Nephron (organoid): ENCODE data around the gene RASA3.
A peak's percentile ranks its signal among the peaks of the same experiment; 100 is the strongest.

Experiments used
- H3K27ac Mint-ChIP-seq, 3 experiments: 2 replicates each; pipeline ENCODE4 v1.8.0; 2020; ENCODE audit warnings: mixed read lengths in 3 of 3, mild to moderate bottlenecking in 2 of 3, moderate library complexity in 1 of 3
- H3K27me3 Mint-ChIP-seq: 2 replicates; pipeline ENCODE4 v1.8.0; 2021; ENCODE audit warnings: low read depth, mild to moderate bottlenecking, moderate library complexity, mixed read lengths
- H3K36me3 Mint-ChIP-seq: 2 replicates; pipeline ENCODE4 v1.8.0; 2020; ENCODE audit warnings: low read depth, mixed read lengths
- H3K4me1 Mint-ChIP-seq: 2 replicates; pipeline ENCODE4 v1.8.0; 2020; ENCODE audit warnings: mixed read lengths
- H3K4me3 Mint-ChIP-seq, 3 experiments: 2 replicates each; pipeline ENCODE4 v1.8.0; 2020; ENCODE audit warnings: mild to moderate bottlenecking in 3 of 3, mixed read lengths in 3 of 3, moderate library complexity in 2 of 3
- H3K9me3 Mint-ChIP-seq: 2 replicates; pipeline ENCODE4 v1.8.0; 2020; ENCODE audit warnings: mixed read lengths
- TF ChIP-seq, protein P1 (sequence below), 3 experiments: fragments of 200-600 bp; sonication (generic); IDR thresholded peaks; one replicate each; pipeline ENCODE4 v1.5.0; 2021; ENCODE audit warnings: antibody characterized with exemption in 3 of 3; ENCODE audit not compliant: unreplicated experiment in 3 of 3

The RASA3 gene

DNA sequence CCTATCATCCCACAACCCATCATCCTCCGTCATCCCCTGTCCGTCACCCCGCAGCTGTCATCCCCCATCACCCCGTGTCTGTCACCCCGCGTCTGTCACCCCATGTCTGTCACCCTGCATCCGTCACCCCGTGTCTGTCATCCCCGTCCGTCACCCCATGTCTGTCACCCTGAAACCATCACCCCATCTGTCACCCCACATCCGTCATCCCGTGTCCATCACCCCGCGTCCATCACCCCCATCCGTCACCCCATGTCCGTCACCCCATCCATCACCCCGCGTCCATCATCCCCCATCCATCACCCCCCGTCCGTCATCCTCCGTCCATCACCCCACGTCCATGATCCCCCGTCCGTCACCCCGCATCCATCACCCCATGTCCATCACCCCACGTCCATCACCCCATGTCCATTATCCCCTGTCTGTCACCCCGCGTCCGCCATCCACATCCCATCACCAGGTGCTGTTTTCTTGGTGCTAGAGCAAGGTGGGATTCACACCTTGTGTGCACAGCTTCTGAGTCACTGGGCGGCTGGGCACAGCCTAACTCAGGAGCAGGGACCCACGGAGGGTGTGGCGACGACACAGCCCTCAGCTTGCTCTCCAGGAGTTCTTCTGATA lies 24.2 kb downstream of the RASA3 start:
- Mint-ChIP-seq H3K27ac (peak overlapping the region in 1 of 3 experiments; percentile 52), H3K4me1 (peaks cover 46% of the 10 kb centered on the region), H3K4me3 (no peak overlapping the region), H3K9me3 (no peaks in the 10 kb centered on the region), H3K27me3 (peaks cover 3% of the 10 kb centered on the region), H3K36me3 (no peaks in the 10 kb centered on the region)
- TF ChIP-seq, protein P1, sequence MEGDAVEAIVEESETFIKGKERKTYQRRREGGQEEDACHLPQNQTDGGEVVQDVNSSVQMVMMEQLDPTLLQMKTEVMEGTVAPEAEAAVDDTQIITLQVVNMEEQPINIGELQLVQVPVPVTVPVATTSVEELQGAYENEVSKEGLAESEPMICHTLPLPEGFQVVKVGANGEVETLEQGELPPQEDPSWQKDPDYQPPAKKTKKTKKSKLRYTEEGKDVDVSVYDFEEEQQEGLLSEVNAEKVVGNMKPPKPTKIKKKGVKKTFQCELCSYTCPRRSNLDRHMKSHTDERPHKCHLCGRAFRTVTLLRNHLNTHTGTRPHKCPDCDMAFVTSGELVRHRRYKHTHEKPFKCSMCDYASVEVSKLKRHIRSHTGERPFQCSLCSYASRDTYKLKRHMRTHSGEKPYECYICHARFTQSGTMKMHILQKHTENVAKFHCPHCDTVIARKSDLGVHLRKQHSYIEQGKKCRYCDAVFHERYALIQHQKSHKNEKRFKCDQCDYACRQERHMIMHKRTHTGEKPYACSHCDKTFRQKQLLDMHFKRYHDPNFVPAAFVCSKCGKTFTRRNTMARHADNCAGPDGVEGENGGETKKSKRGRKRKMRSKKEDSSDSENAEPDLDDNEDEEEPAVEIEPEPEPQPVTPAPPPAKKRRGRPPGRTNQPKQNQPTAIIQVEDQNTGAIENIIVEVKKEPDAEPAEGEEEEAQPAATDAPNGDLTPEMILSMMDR (IDR thresholded peaks at IDR 0.05; ENCODE audit: unreplicated experiment in 3 of 3), result no peak

DNA sequence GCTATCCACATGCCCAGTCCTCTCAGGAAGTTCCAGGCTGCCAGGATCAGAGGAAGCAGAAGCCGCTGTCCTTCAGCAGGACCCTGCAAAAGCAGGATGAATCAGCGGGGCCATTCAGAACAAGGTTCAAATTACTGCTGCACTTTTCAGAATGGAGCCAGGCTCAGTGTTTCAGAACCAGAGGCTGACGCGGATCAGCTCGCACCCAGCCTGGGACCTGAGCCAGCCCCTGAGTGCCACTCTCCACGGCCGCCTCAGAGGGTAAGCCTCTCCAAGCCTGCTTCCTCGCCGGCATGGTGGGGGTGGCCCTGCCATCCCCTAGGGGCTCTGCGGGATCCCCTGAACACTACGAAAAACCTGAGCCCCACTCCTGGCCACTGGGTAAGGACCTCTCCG lies 24.7 kb downstream of the RASA3 start:
- Mint-ChIP-seq H3K27ac (peak overlapping the region in 1 of 3 experiments; percentile 39), H3K36me3 (no peaks in the 10 kb centered on the region), H3K27me3 (peaks cover 3% of the 10 kb centered on the region), H3K4me1 (peaks cover 41% of the 10 kb centered on the region), H3K9me3 (no peaks in the 10 kb centered on the region), H3K4me3 (no peak overlapping the region)
- TF ChIP-seq, protein P1 (IDR thresholded peaks at IDR 0.05; ENCODE audit: unreplicated experiment in 3 of 3), result no peak

DNA sequence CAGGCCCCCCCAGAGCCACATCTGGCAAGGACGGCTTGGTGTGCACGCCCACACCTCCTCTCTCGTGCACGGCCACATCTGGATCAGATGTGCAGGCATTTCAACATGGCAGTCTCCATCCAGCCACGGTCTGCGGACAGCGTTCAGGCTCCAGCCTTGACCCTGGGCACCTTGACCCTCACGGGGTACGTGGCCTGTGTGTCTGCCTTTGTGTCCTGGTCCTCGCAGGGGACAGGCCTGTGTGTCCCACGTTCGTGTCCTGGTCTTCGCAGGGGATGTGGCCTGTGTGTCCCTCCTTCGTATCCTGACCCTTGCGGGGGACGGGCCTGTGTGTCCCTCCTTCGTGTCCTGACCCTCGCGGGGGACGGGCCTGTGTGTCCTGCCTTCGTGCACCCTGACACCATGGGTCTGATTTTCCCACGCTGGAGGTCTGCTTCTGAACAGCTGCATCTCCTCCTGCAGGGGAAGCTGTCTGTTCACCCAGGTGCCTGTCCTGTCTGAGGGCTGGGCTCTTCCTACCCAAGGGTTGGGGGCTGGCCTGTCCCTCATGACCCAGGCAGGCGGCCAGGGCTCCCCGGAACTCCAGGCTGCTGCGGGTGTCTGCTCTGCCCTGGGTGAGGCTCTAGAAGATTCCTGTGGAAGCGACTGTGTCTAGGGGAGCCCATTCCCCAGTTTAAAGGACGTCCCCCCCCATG lies 25.3 kb downstream of the RASA3 start:
- H3K27me3 Mint-ChIP-seq, result peaks cover 3% of the 10 kb centered on the region
- TF ChIP-seq, protein P1 (IDR thresholded peaks at IDR 0.05; ENCODE audit: unreplicated experiment in 3 of 3), result no peak
- H3K4me3 Mint-ChIP-seq, result no peak overlapping the region
- no peaks in the 10 kb centered on the region for H3K36me3 Mint-ChIP-seq
- H3K27ac Mint-ChIP-seq, result no peak overlapping the region
- H3K9me3 Mint-ChIP-seq, result no peaks in the 10 kb centered on the region
- H3K4me1 Mint-ChIP-seq, result peaks cover 35% of the 10 kb centered on the region

DNA sequence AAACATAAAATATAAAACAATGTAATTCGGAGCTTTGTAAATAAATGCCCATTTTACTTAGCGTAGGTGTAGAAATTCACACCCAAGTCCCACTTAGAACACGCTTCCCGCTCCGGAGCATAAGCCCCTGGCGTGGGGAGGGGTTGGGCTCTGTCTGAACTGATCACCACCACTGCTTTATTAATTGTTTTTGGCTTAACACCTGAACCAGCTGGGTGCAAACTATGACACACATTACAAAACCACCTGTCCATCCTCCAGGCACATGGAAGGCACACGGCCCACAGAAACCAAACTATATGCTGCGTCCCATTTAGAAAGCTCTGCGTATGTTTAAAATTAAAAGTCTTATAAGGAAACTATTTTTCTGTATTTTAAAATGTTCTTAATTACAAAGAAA lies 25.9 kb downstream of the RASA3 start:
- TF ChIP-seq, protein P1 (IDR thresholded peaks at IDR 0.05; ENCODE audit: unreplicated experiment in 3 of 3), result no peak
- Mint-ChIP-seq H3K27ac (peak overlapping the region in 1 of 3 experiments; percentile 47), H3K36me3 (no peaks in the 10 kb centered on the region), H3K9me3 (no peaks in the 10 kb centered on the region), H3K4me1 (peaks cover 29% of the 10 kb centered on the region), H3K27me3 (no peaks in the 10 kb centered on the region), H3K4me3 (no peak overlapping the region)

DNA sequence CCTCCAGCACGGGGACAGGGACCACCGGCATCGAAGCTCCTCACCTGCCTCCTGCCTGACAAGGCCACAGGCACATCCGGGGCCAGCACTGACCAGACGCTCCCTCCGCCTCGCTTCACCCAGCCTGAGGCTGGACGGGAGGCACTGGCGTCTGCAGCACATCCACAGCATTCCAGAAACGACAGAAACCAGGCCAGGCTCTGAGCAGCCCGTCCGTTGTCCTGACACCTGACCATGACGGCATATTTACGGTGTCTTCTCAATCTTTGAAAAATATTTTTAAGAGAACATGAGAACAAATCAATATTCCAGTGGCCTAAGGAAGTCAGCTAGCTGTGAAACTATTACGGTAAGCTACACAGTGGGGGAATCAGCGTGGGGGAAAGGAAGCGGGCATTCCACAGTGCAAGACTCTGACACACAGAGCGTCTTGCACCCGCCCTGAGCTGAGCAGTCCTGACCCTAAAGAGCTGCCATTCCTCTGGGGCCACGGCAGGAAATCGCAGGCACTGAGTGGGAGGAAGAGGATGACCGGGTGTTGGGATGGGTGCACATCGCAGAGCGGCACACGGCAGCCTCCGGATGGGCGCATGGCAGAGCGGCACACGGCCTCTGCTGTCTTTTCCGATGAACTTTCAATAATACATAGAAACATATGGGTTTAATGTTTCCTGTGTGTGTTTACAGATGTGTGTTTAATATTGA lies 26.8 kb downstream of the RASA3 start:
- H3K9me3 Mint-ChIP-seq, result no peaks in the 10 kb centered on the region
- no peaks in the 10 kb centered on the region for H3K27me3 Mint-ChIP-seq
- H3K36me3 Mint-ChIP-seq, result no peaks in the 10 kb centered on the region
- no peak overlapping the region for H3K4me3 Mint-ChIP-seq
- TF ChIP-seq, protein P1 (IDR thresholded peaks at IDR 0.05; ENCODE audit: unreplicated experiment in 3 of 3), result no peak
- H3K4me1 Mint-ChIP-seq, result peaks cover 28% of the 10 kb centered on the region
- peak overlapping the region in 2 of 3 experiments; percentile 47 to 74 for H3K27ac Mint-ChIP-seq
